Hematopoietic multipotent progenitor cell treated with erythropoietin and hydrocortisone succinate and interleukin-3 and kit ligand, for 8 days (in vitro differentiated cells): ENCODE data around the gene SNRK.

Source experiments
- DNase-seq: peaks from one replicate; pipeline ENCODE4 v3.0.0-alpha.2; 2015

Gene SNRK

GRCh38 chr3:43279082-43279481 is 7.3 kb upstream of the SNRK start:
- DNase-seq, result no peak

GRCh38 chr3:43279532-43279931 is 6.8 kb upstream of the SNRK start:
- no peak for DNase-seq

GRCh38 chr3:43281020-43281419 is 5.3 kb upstream of the SNRK start:
- no peak for DNase-seq

GRCh38 chr3:43284171-43284570 is 2.2 kb upstream of the SNRK start:
- DNase-seq, result no peak

GRCh38 chr3:43285644-43286043 is 696 bp upstream of the SNRK start:
- DNase-seq, result no peak

GRCh38 chr3:43286841-43287499 is 630 bp downstream of the SNRK start:
- DNase-seq, result peak; percentile 28

- peak; percentile 9 for DNase-seq
Measured at GRCh38 chr3:43287500-43287873, 1.1 kb downstream of the SNRK start.

- DNase-seq, result peak; percentile 38
Measured at GRCh38 chr3:43288366-43288765, 2.0 kb downstream of the SNRK start.

GRCh38 chr3:43288850-43289249 is 2.5 kb downstream of the SNRK start:
- DNase-seq, result no peak

GRCh38 chr3:43289401-43289800 is 3.1 kb downstream of the SNRK start:
- DNase-seq, result no peak

- DNase-seq, result peak; percentile 17
Measured at GRCh38 chr3:43289841-43290470, 3.6 kb downstream of the SNRK start.

- no peak for DNase-seq
Measured at GRCh38 chr3:43290956-43291355, 4.6 kb downstream of the SNRK start.

GRCh38 chr3:43291546-43291945 is 5.2 kb downstream of the SNRK start:
- DNase-seq, result no peak

- DNase-seq, result no peak
Measured at GRCh38 chr3:43294975-43295374, 8.6 kb downstream of the SNRK start.

- peak; percentile 61 for DNase-seq
Measured at GRCh38 chr3:43296565-43296964, 10.2 kb downstream of the SNRK start.

GRCh38 chr3:43298292-43298691 is 12.0 kb downstream of the SNRK start:
- no peak for DNase-seq

- DNase-seq, result no peak
Measured at GRCh38 chr3:43298761-43299160, 12.4 kb downstream of the SNRK start.

GRCh38 chr3:43302116-43302880 is 16.0 kb downstream of the SNRK start:
- DNase-seq, result no peak

- no peak for DNase-seq
Measured at GRCh38 chr3:43304126-43304525, 17.8 kb downstream of the SNRK start.

GRCh38 chr3:43307226-43307625 is 20.9 kb downstream of the SNRK start:
- DNase-seq, result no peak

GRCh38 chr3:43307649-43308048 is 21.3 kb downstream of the SNRK start:
- DNase-seq, result no peak

- DNase-seq, result no peak
Measured at GRCh38 chr3:43309372-43310305, 23.3 kb downstream of the SNRK start.
